ENCODE results near the gene PLEKHM2. TPM values are rescaled to one million over a fixed set of nuclear protein-coding genes. Genes with fewer than 3 reads are reported as not detected.

PLEKHM2 gene
- polyA plus RNA-seq, 1 donor from 2014 or later: 40.1 TPM

DNA sequence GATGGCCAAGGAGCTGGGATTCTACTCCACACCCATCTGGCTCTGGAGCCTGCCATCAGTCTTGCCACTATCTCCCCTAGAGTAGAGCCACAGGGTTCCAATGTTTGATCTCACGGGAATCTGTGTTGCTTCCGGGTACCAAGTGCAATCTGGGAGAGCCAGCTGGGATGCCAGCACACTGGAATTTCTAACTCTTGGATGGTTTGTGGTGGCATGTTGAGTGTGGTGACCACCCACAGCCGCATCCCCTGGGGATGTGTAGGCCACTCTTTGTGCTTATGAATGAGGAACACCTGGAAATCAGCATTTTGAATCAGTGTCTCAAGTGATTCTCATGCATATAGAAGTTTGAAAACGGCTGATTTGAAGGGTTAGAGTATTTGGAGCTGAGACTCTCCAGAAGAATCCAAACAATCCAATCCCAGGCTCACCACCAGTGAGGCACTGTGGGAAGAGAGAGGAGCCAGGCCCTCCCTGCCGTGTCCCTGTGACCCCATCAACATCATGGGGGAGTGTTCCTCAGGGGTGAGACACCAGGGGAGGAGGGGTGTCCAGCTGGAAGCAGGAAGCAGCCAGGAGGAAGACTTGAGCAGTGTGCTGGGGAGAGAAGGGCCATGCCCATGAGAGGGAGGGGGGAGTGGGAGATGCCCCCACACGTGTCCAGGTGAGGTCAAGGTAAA, 87.9 kb downstream of the PLEKHM2 start:
- H3K9ac ChIP-seq (ENCODE audit: low read length): no peak overlapping the region
- no peak overlapping the region for H3K27ac ChIP-seq (ENCODE audit: low read length)
- H3K27me3 ChIP-seq (ENCODE audit: insufficient read depth, low read depth, low read length): no peaks in the 10 kb centered on the region
- peaks cover 6% of the 10 kb centered on the region for H3K36me3 ChIP-seq (ENCODE audit: insufficient read depth, low read length)
- no peaks in the 10 kb centered on the region for H3K9me3 ChIP-seq (ENCODE audit: low read length)
- TF ChIP-seq, protein P1, sequence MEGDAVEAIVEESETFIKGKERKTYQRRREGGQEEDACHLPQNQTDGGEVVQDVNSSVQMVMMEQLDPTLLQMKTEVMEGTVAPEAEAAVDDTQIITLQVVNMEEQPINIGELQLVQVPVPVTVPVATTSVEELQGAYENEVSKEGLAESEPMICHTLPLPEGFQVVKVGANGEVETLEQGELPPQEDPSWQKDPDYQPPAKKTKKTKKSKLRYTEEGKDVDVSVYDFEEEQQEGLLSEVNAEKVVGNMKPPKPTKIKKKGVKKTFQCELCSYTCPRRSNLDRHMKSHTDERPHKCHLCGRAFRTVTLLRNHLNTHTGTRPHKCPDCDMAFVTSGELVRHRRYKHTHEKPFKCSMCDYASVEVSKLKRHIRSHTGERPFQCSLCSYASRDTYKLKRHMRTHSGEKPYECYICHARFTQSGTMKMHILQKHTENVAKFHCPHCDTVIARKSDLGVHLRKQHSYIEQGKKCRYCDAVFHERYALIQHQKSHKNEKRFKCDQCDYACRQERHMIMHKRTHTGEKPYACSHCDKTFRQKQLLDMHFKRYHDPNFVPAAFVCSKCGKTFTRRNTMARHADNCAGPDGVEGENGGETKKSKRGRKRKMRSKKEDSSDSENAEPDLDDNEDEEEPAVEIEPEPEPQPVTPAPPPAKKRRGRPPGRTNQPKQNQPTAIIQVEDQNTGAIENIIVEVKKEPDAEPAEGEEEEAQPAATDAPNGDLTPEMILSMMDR (IDR thresholded peaks at IDR 0.05; ENCODE audit: poor library complexity, severe bottlenecking): no peak
- no peaks in the 10 kb centered on the region for H3F3A ChIP-seq (ENCODE audit: insufficient read depth, low read length, poor library complexity, severe bottlenecking)
- H3K4me3 ChIP-seq (ENCODE audit: low read length): no peak overlapping the region
- H3K9me2 ChIP-seq (ENCODE audit: insufficient read depth, low read length): no peaks in the 10 kb centered on the region
- H3K79me2 ChIP-seq (replicated peaks; ENCODE audit: insufficient read depth, low read length): no peaks in the 10 kb centered on the region
- H2AFZ ChIP-seq (ENCODE audit: low read depth, low read length): no peak overlapping the region
- no peak overlapping the region for H3K4me2 ChIP-seq (ENCODE audit: low read length)
- H4K20me1 ChIP-seq (ENCODE audit: insufficient read depth): no peaks in the 10 kb centered on the region

DNA sequence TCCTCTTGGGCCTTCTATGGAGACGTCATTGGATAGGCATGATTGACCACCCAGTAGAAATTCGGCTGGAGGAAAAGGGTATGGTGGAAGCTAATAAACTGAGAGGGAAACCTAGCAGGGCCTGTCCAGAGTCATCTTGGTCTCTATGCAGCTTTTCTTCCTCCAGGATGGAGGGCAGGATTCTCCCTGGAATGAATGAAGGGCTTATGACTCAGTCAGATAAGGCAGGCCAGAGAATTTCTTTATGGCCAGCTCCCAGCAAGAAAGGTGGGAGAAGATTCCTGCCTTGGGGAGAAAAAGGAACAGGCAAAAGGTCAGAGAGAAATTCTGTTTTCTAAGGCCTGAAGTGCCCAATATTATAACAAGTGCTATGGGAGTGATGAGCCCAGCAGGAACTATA, 91.6 kb downstream of the PLEKHM2 start:
- peaks cover 6% of the 10 kb centered on the region for H3K36me3 ChIP-seq (ENCODE audit: insufficient read depth, low read length)
- no peak overlapping the region for H3K4me3 ChIP-seq (ENCODE audit: low read length)
- H3K9me2 ChIP-seq (ENCODE audit: insufficient read depth, low read length): no peaks in the 10 kb centered on the region
- no peak overlapping the region for H3K27ac ChIP-seq (ENCODE audit: low read length)
- no peak overlapping the region for H3K9ac ChIP-seq (ENCODE audit: low read length)
- no peaks in the 10 kb centered on the region for H3K27me3 ChIP-seq (ENCODE audit: insufficient read depth, low read depth, low read length)
- no peak overlapping the region for H3K4me2 ChIP-seq (ENCODE audit: low read length)
- H3K79me2 ChIP-seq (replicated peaks; ENCODE audit: insufficient read depth, low read length): no peaks in the 10 kb centered on the region
- no peaks in the 10 kb centered on the region for H3F3A ChIP-seq (ENCODE audit: insufficient read depth, low read length, poor library complexity, severe bottlenecking)
- H4K20me1 ChIP-seq (ENCODE audit: insufficient read depth): no peaks in the 10 kb centered on the region
- H3K9me3 ChIP-seq (ENCODE audit: low read length): no peaks in the 10 kb centered on the region
- TF ChIP-seq POLR2AphosphoS5 (IDR thresholded peaks at IDR 0.05) (no peak), SMC3 (conservative IDR thresholded peaks at IDR 0.05; ENCODE audit: poor library complexity) (no peak), EZH2 (IDR thresholded peaks at IDR 0.05; ENCODE audit: borderline replicate concordance, insufficient read depth, low read length, poor library complexity, severe bottlenecking) (no peak)
- TF ChIP-seq, protein P2, sequence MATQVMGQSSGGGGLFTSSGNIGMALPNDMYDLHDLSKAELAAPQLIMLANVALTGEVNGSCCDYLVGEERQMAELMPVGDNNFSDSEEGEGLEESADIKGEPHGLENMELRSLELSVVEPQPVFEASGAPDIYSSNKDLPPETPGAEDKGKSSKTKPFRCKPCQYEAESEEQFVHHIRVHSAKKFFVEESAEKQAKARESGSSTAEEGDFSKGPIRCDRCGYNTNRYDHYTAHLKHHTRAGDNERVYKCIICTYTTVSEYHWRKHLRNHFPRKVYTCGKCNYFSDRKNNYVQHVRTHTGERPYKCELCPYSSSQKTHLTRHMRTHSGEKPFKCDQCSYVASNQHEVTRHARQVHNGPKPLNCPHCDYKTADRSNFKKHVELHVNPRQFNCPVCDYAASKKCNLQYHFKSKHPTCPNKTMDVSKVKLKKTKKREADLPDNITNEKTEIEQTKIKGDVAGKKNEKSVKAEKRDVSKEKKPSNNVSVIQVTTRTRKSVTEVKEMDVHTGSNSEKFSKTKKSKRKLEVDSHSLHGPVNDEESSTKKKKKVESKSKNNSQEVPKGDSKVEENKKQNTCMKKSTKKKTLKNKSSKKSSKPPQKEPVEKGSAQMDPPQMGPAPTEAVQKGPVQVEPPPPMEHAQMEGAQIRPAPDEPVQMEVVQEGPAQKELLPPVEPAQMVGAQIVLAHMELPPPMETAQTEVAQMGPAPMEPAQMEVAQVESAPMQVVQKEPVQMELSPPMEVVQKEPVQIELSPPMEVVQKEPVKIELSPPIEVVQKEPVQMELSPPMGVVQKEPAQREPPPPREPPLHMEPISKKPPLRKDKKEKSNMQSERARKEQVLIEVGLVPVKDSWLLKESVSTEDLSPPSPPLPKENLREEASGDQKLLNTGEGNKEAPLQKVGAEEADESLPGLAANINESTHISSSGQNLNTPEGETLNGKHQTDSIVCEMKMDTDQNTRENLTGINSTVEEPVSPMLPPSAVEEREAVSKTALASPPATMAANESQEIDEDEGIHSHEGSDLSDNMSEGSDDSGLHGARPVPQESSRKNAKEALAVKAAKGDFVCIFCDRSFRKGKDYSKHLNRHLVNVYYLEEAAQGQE (IDR thresholded peaks at IDR 0.05; ENCODE audit: borderline replicate concordance): no peak
- no peak overlapping the region for H2AFZ ChIP-seq (ENCODE audit: low read depth, low read length)

DNA sequence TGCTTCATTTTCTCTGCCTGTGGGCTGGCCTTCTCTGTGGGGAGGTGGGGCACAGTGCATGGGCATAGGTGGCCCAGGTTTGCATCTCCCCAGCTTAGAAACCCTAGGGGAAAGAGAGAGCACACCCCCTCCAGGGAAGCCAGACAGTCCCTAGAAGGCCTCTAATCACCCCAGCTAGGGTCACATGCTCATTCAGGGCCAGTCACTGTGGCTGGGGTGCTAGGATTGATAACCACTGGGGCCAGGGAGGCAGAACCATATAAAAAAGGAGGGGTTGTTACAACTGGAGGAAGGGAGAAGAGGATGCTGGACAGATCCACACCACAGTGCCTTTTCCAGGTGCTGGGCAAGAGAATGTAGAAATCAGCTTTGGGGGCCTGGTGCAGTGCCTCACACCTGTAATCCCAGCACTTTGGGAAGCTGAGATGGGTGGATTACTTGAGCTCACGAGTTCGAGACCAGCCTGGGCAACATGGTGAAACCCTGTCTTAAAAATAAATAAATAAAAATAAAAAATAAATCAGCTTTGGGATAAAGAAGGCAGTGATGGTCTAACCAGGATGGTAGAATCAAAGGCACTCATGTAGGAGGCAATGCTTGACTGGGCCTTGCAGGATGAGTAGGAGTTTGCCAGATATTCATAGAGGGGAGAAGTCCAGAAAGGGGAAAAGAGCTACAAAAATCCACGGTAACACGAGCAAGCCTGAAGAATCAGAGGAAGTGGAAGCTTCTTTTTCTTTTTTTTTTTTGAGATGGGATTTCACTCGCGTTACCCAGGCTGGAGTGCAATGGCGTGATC, 94.0 kb downstream of the PLEKHM2 start:
- Histone ChIP-seq H3K36me3 (ENCODE audit: insufficient read depth, low read length) (peaks cover 6% of the 10 kb centered on the region), H3K4me3 (ENCODE audit: low read length) (no peak overlapping the region), H2AFZ (ENCODE audit: low read depth, low read length) (no peak overlapping the region), H3K79me2 (replicated peaks; ENCODE audit: insufficient read depth, low read length) (no peaks in the 10 kb centered on the region), H3K27me3 (ENCODE audit: insufficient read depth, low read depth, low read length) (no peaks in the 10 kb centered on the region), H3K9me2 (ENCODE audit: insufficient read depth, low read length) (no peaks in the 10 kb centered on the region), H3K9me3 (ENCODE audit: low read length) (no peaks in the 10 kb centered on the region), H3K9ac (ENCODE audit: low read length) (no peak overlapping the region), H4K20me1 (ENCODE audit: insufficient read depth) (no peaks in the 10 kb centered on the region), H3F3A (ENCODE audit: insufficient read depth, low read length, poor library complexity, severe bottlenecking) (no peaks in the 10 kb centered on the region), H3K27ac (ENCODE audit: low read length) (no peak overlapping the region), H3K4me2 (ENCODE audit: low read length) (no peak overlapping the region)
- TF ChIP-seq MXI1 (conservative IDR thresholded peaks at IDR 0.05; ENCODE audit: poor library complexity, severe bottlenecking): no peak
- no peak for TF ChIP-seq EP300 (conservative IDR thresholded peaks at IDR 0.05; ENCODE audit: poor library complexity, severe bottlenecking)
- no peak for TF ChIP-seq RAD21 (conservative IDR thresholded peaks at IDR 0.05)
- TF ChIP-seq SMC3 (conservative IDR thresholded peaks at IDR 0.05; ENCODE audit: poor library complexity): no peak
- TF ChIP-seq, protein P2 (IDR thresholded peaks at IDR 0.05; ENCODE audit: borderline replicate concordance): no peak
- no peak for TF ChIP-seq TAF1 (IDR thresholded peaks at IDR 0.05; ENCODE audit: low read depth)
- no peak for TF ChIP-seq EZH2 (IDR thresholded peaks at IDR 0.05; ENCODE audit: borderline replicate concordance, insufficient read depth, low read length, poor library complexity, severe bottlenecking)
